LHCN-M2 (cell line): ENCODE data around the gene PSME1. TPM values are rescaled to one million over a fixed set of nuclear protein-coding genes. Genes with fewer than 3 reads are reported as not detected.

ENCODE experiments used
- DNase-seq: peaks from one replicate; pipeline ENCODE4 v3.0.0-alpha.2; 2012; ENCODE audit warnings: low read depth
- polyA plus RNA-seq: library from polyadenylated mRNA; unstranded; fragments of >200 nt; gene quantifications from one replicate; pipeline ENCODE4 v1.2.1, GENCODE V29; 2012; ENCODE audit warnings: missing spikeins
- total RNA-seq: library from RNA; depleted of rRNA; stranded (reverse); fragments of >200 nt; gene quantifications from 2 replicates; pipeline ENCODE4 v1.2.3, GENCODE V29; 2014; rRNA removed

Gene PSME1
- 90.0 and 143 TPM in 2 replicates for total RNA-seq
- polyA plus RNA-seq: 159 TPM

DNA sequence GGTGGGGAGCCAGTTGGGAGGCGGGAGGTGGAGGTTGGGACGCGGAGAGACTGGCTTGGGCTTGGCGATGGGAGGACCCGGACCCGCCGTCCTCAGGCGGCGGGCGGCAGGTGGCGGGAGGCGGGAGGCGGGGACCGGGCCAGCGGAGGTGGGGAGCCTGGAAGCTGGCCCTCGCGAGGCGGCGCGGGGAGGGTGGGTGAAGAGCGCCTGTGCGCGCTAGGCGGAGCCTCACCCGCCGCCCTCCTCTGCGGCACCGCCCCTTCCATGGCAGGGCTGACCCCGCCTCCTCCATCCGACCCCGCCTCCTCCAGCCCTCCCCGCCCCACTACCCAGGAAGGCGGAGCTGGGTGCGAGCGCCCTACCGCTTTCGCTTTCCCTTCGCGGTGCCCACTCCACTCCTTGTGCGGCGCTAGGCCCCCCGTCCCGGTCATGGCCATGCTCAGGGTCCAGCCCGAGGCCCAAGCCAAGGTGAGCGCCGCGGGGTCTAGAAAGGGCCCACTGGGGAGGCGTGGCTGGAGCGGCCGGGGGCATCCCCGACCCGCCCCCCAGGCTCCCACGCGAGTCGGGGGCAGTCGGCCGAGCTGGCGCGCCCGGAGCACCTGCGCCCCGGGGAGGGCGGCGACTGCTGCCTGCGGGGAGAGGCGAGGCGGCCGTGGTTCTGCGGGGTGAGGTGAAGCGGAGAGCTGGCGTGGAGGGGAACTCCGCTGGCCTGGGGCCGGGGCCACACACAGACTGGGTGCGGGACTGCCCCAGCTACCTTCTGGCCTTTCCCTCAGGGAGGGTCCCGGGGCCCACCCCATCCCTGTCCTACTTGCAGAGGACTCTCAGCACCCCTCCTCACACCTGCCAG, at the start of gene PSME1:
PSME1 (plus strand) TSS at position 361 of the 850 bp plus-strand sequence; CDS start at position 430, 69 bp downstream.
- peak; percentile 81 for DNase-seq

DNA sequence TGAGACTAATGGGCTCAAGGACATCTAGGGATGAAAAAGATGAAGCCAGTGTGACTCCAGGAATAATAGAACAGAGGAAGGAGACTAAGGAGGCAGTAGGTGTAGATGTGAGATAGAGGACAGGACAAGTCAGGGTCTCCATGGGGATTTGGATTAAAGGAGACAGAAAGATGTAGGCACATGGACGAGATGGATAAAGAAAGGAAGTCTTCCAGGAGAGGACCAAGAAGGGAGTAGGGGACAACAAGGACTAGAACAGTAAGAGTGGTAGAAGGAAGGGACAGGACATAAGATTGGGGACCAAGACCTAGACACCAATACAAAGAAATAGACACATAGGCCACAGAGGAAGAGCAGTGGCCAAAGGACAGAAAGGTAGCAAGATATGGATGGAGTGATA, 49.0 kb upstream of the PSME1 start:
- DNase-seq: no peak

- no peak for DNase-seq
Observed at GRCh38 chr14:24088095-24088494, 47.9 kb upstream of the PSME1 start.

- DNase-seq: no peak
Observed at GRCh38 chr14:24089890-24090289, 46.1 kb upstream of the PSME1 start.

DNA sequence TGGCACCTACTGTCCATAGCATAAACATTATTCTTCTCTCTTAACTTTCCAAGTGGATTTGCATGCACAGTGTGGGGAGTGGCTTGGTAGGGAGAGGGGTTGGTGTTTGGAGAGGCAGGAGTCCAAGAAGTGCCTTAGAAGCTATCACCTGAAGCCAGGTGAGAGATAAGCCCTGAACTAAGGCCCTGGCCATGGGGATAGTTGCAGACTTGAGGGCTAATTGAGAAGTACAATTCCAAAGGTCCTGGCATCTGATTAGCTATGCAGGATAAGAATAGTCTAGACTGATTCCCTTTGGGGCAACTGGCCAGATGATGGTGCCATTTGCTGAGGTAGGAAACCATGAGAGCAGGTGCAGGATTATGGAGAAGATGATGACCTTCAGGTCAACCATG, 43.9 kb upstream of the PSME1 start:
- DNase-seq: no peak

- no peak for DNase-seq
Observed at GRCh38 chr14:24092505-24093206, 43.3 kb upstream of the PSME1 start.

- no peak for DNase-seq
Observed at GRCh38 chr14:24093207-24093900, 42.6 kb upstream of the PSME1 start.

DNA sequence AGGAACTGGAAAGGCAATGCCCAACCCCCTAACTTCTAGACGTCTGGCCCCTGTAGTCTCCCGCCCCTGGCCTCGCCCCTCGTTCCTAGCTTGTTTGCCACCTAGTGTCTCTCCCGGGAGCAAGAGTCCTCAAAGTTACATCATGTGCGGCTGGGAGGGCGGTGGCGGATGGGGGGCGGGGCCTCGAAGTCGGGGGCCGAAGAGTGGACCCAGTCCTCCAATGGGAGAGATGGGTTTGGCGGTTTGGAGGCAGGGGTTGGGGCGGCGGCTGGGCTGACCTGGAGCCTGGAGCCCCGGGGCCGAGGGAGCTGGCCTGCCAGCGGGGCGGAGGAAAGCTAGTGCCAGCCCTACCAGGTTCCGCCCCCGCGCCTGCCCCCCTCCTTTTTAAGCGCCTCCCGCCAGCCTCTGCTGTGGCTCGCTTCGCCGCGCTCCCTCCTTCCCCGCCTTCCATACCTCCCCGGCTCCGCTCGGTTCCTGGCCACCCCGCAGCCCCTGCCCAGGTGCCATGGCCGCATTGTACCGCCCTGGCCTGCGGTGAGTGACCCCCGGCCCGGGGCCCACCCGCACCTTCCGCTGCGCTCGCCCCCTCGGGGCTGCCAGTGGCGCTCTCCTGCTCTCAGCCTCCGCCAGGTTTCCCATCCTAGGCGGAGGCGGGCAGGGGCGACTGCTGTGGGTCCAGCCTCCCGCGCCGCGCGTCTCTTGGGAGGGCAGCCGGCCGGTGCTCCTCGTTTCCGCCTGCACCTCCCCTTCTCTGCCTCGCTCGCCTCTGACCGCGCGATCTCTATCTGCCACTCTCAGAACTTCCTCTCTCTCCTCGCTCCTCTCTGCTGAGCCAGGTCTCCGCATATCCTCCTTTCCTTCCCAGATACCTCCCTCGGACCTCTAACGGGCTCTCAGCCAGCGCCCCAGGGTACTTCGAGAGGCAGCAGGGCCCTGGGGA, 41.8 kb upstream of the PSME1 start, which contains the start of gene PCK2:
PCK2 (plus strand) TSS at position 411 of the 940 bp plus-strand sequence; CDS start at position 506, 95 bp downstream.
- DNase-seq: peak; percentile 70

- DNase-seq: no peak
Observed at GRCh38 chr14:24094841-24095270, 41.1 kb upstream of the PSME1 start.

DNA sequence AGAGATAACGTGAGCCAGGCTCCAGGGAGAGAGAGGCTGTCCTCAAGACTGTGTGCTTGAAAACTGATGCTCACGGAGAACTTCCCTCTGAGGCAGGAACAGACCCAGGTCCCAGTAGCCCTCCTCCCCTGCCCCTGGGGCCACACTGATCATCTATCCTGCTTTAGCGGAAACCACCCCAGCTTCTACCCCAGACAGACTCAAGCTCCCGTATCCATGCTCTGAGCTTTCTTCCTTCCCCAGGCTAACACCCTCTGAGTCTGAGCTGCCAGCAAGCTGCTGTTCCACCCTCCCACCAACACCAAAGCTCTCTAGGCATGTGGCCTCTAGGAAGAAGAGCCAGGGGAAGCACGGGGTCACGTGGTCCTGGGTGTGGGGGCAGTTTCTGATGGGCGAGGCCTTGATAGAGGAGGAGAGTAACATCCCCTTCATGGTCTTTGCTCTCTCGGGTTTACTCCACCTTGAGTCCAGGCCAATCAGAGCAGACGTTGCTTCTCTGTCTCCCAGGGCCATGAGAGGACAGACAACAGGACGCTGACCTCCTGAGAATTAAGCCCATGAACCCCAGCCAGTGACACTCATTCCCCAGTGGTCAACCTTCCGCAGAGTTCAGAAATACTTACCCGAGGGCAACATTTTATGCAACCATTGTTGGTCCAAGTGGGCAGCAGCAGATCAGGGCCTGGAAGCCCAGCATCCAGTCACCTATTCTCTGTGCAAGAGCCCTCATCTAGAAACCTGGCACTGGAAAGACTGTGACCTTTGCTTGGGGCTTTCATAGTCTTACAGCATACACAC, 40.5 kb upstream of the PSME1 start:
- DNase-seq: peak; percentile 11

GRCh38 chr14:24096545-24097181, 39.3 kb upstream of the PSME1 start:
- DNase-seq: no peak

- no peak for DNase-seq
Observed at GRCh38 chr14:24098229-24098926, 37.6 kb upstream of the PSME1 start.

GRCh38 chr14:24098927-24099813, 36.8 kb upstream of the PSME1 start:
- DNase-seq: no peak

DNA sequence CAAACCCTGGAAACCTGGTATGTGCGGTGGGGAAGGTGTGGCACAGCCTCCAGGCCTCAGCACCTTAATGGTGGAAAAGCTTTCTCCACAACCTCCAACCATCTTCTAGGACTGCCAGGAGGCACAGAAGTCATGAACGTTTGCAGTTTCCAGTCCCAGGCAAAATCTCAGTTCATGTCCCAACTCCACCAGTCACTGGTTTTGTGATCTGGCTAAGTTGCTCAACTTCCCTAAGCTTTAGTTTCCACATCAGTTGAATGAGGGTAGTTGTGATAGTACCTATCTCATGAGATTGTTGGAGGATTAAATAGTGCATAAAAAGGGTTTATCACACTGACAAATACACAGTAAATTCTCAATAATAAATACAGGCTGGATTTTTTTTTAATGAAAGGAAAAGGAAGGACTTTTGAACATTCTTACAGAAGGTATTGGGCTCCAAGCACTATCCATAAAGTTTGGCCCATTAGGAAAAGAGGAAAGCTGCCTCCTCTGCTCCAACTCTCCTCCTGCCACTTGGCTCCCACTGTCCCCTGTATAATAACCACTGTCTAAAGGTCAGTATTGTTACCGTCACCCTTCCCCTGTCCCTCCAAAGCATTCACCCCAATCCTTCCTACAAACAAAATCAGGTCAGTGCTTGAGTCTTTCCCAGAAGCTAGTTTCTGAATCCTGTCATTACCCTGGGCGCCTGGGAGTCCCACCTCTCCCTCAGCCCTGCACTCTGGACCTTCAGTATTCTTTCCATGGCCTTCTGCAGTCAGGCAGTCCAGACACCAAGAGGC, 35.6 kb upstream of the PSME1 start:
- no peak for DNase-seq

DNA sequence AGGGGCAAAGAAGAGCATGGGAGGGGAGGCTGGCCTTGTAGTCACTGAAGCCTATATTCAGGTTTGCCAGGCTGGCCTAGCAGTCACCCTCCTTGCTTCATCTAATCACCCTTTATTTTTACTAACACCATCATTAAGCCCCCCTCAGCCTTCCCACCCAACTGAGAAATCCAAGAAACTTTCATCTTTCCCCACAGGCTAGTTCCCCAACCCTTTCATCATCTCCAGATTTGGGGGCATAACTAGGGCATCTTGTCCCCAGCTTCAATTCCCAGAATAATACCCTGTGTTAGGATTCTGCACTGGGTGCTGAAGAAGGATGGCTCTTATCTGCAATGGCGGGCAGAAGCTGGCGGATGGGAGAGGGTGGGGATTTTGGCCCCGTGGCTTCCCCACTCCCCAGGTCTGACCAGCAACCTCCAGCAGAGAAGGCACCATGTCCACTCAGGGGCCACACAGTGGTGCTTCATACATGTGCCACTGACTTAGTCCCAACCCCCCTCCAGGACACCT, 35.0 kb upstream of the PSME1 start:
- no peak for DNase-seq

DNA sequence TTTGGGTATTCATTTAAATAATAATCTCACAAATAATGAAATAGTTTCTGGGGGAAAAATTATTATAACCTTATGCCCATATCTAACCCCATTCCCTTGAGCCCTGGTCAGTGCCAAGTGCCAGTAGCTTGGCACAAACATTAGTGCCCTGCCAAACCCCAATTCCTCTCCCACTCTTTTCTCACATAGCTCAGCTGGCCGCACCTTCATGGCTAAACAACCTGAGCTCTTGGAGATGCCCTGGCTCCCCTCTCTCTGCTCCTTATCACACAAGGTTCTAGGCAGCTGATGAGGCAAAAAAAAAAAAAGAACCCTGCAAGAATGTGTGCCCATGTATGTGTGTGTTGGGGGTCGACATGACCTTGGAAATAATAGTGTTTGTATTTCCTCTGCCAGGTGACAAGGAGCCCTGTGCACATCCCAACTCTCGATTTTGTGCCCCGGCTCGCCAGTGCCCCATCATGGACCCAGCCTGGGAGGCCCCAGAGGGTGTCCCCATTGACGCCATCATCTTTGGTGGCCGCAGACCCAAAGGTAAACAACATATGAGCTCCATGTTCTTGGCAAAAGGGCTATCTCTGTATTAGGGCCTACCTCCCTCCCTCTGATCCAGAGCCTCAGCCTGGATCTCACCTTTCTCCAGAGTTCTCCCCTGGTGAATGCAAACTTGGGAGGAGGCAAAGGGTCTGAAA, 33.5 kb upstream of the PSME1 start:
- no peak for DNase-seq
